OCI-LY3 (cell line): ENCODE results near the gene ACOT7.

ENCODE experiments used
- EZH2phosphoT487 ChIP-seq: fragments of 200-600 bp; shearing (Covaris generic); IDR thresholded peaks from 2 replicates; pipeline ENCODE4 v1.6.1; 2018; ENCODE audit warnings: antibody characterized with exemption, mixed run types, low read depth
- TF ChIP-seq, protein P1 (sequence below): fragments of 200-600, 300-600 bp; sonication (generic); IDR thresholded peaks from 2 replicates; pipeline ENCODE4 v1.5.1; 2014; ENCODE audit warnings: antibody characterized with exemption, low read length, low read depth

DNA sequence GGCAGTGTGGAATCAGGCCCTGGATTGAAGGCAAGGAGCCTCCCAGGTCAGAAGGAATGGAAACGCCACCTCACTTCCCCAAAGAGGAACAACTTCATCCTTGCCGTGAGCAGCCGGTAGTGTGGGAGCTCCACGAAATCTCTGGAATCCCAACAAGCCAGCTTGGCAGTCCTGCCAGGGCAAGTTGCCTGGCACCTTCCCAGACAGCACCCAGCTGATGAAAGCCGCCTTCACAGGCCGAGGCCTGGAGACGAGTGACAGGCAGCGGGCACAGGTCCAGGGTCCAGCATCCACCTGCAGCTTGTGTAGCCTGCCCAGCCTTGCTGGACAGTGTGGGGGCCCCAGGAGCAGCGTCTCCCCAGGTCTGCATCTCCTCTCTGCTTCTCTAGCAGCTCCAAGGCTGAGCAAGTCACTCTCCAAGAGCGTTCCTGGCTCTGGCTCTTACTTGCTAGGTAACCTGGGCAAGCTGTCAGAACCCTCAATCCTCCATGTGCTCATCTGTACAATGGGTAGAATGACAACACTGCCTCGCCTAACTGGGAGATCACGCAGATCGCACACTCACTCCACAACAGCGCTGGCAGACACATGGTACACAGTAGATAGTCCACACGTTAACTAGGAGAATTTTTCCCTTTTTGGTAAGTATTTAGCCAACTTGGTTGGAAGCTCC, 43.0 kb downstream of the ACOT7 start:
- TF ChIP-seq, protein P1, sequence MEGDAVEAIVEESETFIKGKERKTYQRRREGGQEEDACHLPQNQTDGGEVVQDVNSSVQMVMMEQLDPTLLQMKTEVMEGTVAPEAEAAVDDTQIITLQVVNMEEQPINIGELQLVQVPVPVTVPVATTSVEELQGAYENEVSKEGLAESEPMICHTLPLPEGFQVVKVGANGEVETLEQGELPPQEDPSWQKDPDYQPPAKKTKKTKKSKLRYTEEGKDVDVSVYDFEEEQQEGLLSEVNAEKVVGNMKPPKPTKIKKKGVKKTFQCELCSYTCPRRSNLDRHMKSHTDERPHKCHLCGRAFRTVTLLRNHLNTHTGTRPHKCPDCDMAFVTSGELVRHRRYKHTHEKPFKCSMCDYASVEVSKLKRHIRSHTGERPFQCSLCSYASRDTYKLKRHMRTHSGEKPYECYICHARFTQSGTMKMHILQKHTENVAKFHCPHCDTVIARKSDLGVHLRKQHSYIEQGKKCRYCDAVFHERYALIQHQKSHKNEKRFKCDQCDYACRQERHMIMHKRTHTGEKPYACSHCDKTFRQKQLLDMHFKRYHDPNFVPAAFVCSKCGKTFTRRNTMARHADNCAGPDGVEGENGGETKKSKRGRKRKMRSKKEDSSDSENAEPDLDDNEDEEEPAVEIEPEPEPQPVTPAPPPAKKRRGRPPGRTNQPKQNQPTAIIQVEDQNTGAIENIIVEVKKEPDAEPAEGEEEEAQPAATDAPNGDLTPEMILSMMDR = no peak
- no peak for TF ChIP-seq EZH2phosphoT487
